Ishikawa (cell line): ENCODE measurements around the gene KCNK2.

Experiments
- CEBPB ChIP-seq: IDR thresholded peaks from 2 replicates; pipeline ENCODE4 v1.6.1; 2012
- CREB1 ChIP-seq: IDR thresholded peaks from 2 replicates; pipeline ENCODE4 v1.6.1; 2012; ENCODE audit warnings: low read depth
- EGR1 ChIP-seq: IDR thresholded peaks from 2 replicates; pipeline ENCODE4 v1.6.1; 2012
- EP300 ChIP-seq: IDR thresholded peaks from 2 replicates; pipeline ENCODE4 v1.6.1; 2012; ENCODE audit warnings: borderline replicate concordance
- FOXM1 ChIP-seq: IDR thresholded peaks from 2 replicates; pipeline ENCODE4 v1.6.1; 2012; ENCODE audit warnings: low read depth, borderline replicate concordance
- MAX ChIP-seq: IDR thresholded peaks from 2 replicates; pipeline ENCODE4 v1.6.1; 2012
- NFIC ChIP-seq: IDR thresholded peaks from 2 replicates; pipeline ENCODE4 v1.6.1; 2012
- RAD21 ChIP-seq: IDR thresholded peaks from 2 replicates; pipeline ENCODE4 v1.6.1; 2012; ENCODE audit warnings: low read depth
- REST ChIP-seq: IDR thresholded peaks from 2 replicates; pipeline ENCODE4 v1.6.1; 2012; ENCODE audit warnings: low read depth, mild to moderate bottlenecking
- TAF1 ChIP-seq: IDR thresholded peaks from 2 replicates; pipeline ENCODE4 v1.6.1; 2012; ENCODE audit warnings: low read depth, mild to moderate bottlenecking
- TCF12 ChIP-seq: IDR thresholded peaks from 2 replicates; pipeline ENCODE4 v1.6.1; 2012; ENCODE audit warnings: low read depth
- TEAD4 ChIP-seq: IDR thresholded peaks from 2 replicates; pipeline ENCODE4 v1.6.1; 2012
- USF1 ChIP-seq: IDR thresholded peaks from 2 replicates; pipeline ENCODE4 v1.6.1; 2012
- YY1 ChIP-seq: IDR thresholded peaks from 2 replicates; pipeline ENCODE4 v1.6.1; 2012; ENCODE audit warnings: low read depth
- ZBTB7A ChIP-seq: IDR thresholded peaks from 2 replicates; pipeline ENCODE4 v1.6.1; 2012; ENCODE audit warnings: low read depth

The KCNK2 gene

GRCh38 chr1:215202868-215203267 lies 120.3 kb downstream of the KCNK2 start:
- TF ChIP-seq CREB1 (no peak), MAX (no peak), TAF1 (no peak), NFIC (no peak)

- TF ChIP-seq NFIC (no peak), CEBPB (no peak), ZBTB7A (no peak), FOXM1 (no peak), TEAD4 (no peak), CREB1 (no peak), USF1 (no peak), TAF1 (no peak), EP300 (no peak), RAD21 (no peak), MAX (no peak), TCF12 (no peak), EGR1 (no peak), REST (no peak), YY1 (no peak)
These were observed 127.6 kb downstream of the KCNK2 start for GRCh38 chr1:215210167-215210566.

- TF ChIP-seq REST (no peak), CEBPB (no peak), MAX (no peak), USF1 (no peak), RAD21 (no peak), EP300 (no peak), CREB1 (no peak), ZBTB7A (no peak), TEAD4 (no peak), TCF12 (no peak), TAF1 (no peak), NFIC (no peak), FOXM1 (no peak), YY1 (no peak), EGR1 (no peak)
These were observed 133.3 kb downstream of the KCNK2 start for GRCh38 chr1:215215846-215216245.

GRCh38 chr1:215219372-215219771 lies 136.8 kb downstream of the KCNK2 start:
- TF ChIP-seq EP300: no peak
- TF ChIP-seq TAF1: no peak
- no peak for TF ChIP-seq CEBPB
- TF ChIP-seq TEAD4: no peak
- TF ChIP-seq CREB1: no peak
- no peak for TF ChIP-seq ZBTB7A
- no peak for TF ChIP-seq USF1

- no peak for TF ChIP-seq CEBPB
- TF ChIP-seq CREB1: no peak
- no peak for TF ChIP-seq USF1
- no peak for TF ChIP-seq FOXM1
- TF ChIP-seq TEAD4: no peak
- TF ChIP-seq EGR1: no peak
These were observed 137.8 kb downstream of the KCNK2 start for GRCh38 chr1:215220346-215220745.

GRCh38 chr1:215226757-215227156 lies 144.2 kb downstream of the KCNK2 start:
- TF ChIP-seq FOXM1 (no peak), TCF12 (no peak), ZBTB7A (no peak), EGR1 (no peak), EP300 (no peak), TAF1 (no peak), USF1 (no peak), RAD21 (no peak), TEAD4 (no peak), YY1 (no peak), CEBPB (no peak), REST (no peak), MAX (no peak), CREB1 (no peak), NFIC (no peak)
